SJCRH30 (cell line): ENCODE results near the gene ISG20L2. TPM values are rescaled to one million over a fixed set of nuclear protein-coding genes. Genes with fewer than 3 reads are reported as not detected.

Experiments
- DNase-seq, 2 experiments: peaks; one replicate each; pipeline ENCODE4 v3.0.0-alpha.2; 2015 to 2020
- H3K27ac ChIP-seq: fragments of 250-450 bp; sonication (Bioruptor Pico); 2 replicates; pipeline ENCODE4 v1.5.1; 2020; ENCODE audit warnings: mild to moderate bottlenecking, moderate library complexity
- H3K27me3 ChIP-seq: fragments of 250-450 bp; sonication (Bioruptor Pico); 2 replicates; pipeline ENCODE4 v1.5.1; 2020; ENCODE audit warnings: mild to moderate bottlenecking, moderate library complexity
- H3K36me3 ChIP-seq: fragments of 250-450 bp; sonication (Bioruptor Pico); 2 replicates; pipeline ENCODE4 v1.5.1; 2020; ENCODE audit warnings: mild to moderate bottlenecking, moderate library complexity
- H3K4me1 ChIP-seq: fragments of 250-450 bp; sonication (Bioruptor Pico); 2 replicates; pipeline ENCODE4 v1.5.1; 2020; ENCODE audit warnings: mild to moderate bottlenecking, moderate library complexity
- H3K4me3 ChIP-seq: fragments of 250-450 bp; sonication (Bioruptor Pico); 2 replicates; pipeline ENCODE4 v1.5.1; 2020; ENCODE audit warnings: mild to moderate bottlenecking, moderate library complexity
- H3K9me3 ChIP-seq: fragments of 250-450 bp; sonication (Bioruptor Pico); replicated peaks from 2 replicates; pipeline ENCODE4 v1.5.1; 2020; ENCODE audit warnings: mild to moderate bottlenecking, moderate library complexity
- total RNA-seq: library from RNA; depleted of rRNA; stranded (reverse); fragments of >200 nt; shearing (Covaris generic); gene quantifications from 2 replicates; pipeline ENCODE4 v1.2.3, GENCODE V29; 2014

Gene ISG20L2
- total RNA-seq, 1 experiment from 2014 or later: 33.7 TPM

DNA sequence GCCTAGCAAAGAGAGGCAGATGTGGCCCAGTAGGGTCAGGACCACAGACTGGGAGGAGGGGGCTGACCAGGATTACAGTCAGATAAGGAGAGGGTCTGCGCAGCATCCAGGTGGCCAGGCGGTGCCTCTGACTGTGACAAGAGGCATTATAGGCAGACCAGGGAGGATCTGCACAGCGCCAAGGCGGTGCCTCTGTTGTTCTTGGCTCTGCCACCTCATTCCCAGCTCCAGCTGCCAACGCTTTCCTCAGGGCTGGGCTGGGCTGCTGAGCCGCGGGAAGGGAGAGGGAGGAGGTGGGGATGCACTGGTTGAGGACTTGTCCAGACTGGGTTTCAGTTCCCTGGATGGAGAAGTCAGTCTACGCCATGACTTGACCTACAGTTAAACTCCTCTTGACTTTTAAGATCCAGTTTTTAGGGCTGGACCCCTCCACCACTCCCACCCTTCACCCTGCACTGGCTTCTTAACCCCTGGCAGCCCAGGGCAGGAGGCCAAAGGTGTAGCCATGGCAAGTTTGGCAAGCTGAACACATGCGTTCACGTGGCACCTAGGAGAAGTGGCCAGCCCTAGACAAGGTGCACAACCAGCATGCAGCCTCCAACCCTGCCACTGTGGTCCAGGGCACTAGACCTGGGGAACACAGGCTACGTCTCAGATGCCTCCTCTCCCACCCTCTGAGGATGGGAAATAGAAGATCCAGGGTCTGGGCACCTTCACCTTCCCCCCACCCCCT lies 18.6 kb downstream of the ISG20L2 start:
- Histone ChIP-seq H3K27ac (no peak overlapping the region), H3K4me1 (peaks cover 10% of the 10 kb centered on the region), H3K27me3 (peaks cover 2% of the 10 kb centered on the region; the same call in 1 of the 2 replicates), H3K9me3 (no peaks in the 10 kb centered on the region), H3K4me3 (no peak overlapping the region), H3K36me3 (no peaks in the 10 kb centered on the region)
- peak in 1 of 2 experiments; percentile 35 for DNase-seq

DNA sequence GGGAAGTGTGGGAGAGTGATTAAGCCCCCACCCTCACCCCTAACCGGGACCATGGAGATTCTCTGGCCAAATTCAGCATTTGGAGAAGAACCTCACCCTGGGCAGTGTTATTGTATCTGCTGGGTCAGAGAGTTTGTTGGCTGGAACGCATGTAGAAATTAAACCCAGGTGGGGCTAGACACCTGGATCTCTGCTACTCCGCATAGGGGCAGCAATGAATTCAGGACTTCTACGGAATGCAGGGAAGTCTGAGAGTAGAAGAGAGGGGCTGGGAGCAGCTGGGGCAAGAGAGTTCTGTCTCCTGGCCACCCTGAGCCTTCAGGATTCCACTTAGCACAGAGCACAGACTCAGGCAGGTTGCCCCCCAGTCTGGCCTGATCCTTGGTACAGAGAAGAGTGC lies 19.5 kb downstream of the ISG20L2 start:
- Histone ChIP-seq H3K9me3 (no peaks in the 10 kb centered on the region), H3K36me3 (no peaks in the 10 kb centered on the region), H3K4me1 (peaks cover 19% of the 10 kb centered on the region), H3K27ac (no peak overlapping the region), H3K27me3 (peaks cover 9% of the 10 kb centered on the region; the same call in 1 of the 2 replicates), H3K4me3 (no peak overlapping the region)
- no peak for DNase-seq

DNA sequence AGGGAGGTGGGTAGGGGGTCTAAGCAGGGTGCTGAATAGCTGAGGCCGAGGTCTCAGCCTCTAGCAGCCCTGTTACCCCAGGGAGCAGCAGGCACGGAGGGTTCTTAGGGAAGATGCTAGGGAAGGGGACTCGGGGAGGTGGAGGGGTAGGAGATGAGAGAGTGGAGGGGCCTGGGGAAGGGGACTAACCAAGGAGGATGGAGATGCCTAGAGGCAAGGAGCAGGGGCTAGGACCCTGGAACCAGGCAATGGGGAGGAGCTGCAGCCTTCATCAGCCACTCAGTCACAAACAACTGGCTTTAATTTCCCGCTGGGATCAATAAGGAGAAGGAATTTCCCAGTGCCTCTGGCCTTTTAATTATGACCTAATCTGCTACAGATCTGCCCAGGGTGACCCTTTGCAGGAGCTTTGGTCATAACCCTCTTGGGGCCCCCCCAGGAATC lies 20.3 kb downstream of the ISG20L2 start:
- Histone ChIP-seq H3K4me3 (no peak overlapping the region), H3K9me3 (no peaks in the 10 kb centered on the region), H3K4me1 (peaks cover 25% of the 10 kb centered on the region), H3K27me3 (peaks cover 17% of the 10 kb centered on the region), H3K27ac (no peak overlapping the region), H3K36me3 (no peaks in the 10 kb centered on the region)
- no peak for DNase-seq

DNA sequence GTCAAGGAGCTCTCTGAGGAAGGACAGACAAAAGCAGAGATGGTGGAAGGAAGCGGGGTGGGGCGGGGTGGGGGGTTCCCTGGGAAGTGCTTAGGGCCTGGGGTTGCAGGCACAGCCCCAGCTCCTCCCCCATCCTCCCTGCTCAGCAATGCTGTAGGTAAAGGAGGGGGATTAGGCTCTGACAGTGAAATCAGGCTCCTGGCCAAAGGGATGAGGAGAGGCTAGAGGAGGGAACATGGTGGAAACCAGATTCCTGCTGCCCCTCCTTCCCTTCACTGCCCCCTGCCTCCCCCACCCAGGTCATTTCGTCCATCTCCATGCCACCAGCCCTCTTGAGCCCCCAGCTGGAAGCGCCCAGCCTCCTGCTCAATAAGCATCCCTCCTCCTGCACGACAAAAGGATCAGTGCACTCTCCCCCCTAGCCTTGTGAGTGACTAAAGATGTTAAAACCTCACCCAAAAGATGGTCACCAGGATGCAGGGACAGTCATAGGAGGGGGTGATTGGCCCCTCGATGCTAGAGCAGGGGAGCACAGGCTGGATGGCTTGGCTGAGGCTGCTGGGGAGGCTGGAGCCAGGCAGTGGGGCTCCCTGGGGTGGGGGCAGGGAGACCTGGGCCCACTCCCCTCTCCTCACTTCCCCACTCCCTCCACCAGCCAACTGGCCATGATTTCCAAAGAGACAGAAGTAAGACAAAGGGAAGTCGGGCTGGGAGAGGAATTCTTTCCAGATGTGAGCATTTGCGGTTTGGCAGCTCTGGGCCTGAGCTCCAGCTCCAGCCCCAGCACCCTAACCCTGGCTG lies 20.9 kb downstream of the ISG20L2 start:
- Histone ChIP-seq H3K27ac (no peak overlapping the region), H3K36me3 (no peaks in the 10 kb centered on the region), H3K4me3 (no peak overlapping the region), H3K9me3 (no peaks in the 10 kb centered on the region), H3K4me1 (peaks cover 25% of the 10 kb centered on the region), H3K27me3 (peaks cover 18% of the 10 kb centered on the region)
- DNase-seq: no peak

- H3K4me1 ChIP-seq: peaks cover 25% of the 10 kb centered on the region
- H3K27me3 ChIP-seq: peaks cover 18% of the 10 kb centered on the region
- H3K36me3 ChIP-seq: no peaks in the 10 kb centered on the region
- DNase-seq: peak; percentile 36 to 48
- no peaks in the 10 kb centered on the region for H3K9me3 ChIP-seq
- H3K27ac ChIP-seq: no peak overlapping the region
- H3K4me3 ChIP-seq: peak overlapping the region; percentile 52
Observed at GRCh38 chr1:156706657-156707416, 21.7 kb downstream of the ISG20L2 start.

- H3K27ac ChIP-seq: no peak overlapping the region
Observed at GRCh38 chr1:156705918-156706656, 22.5 kb downstream of the ISG20L2 start.

DNA sequence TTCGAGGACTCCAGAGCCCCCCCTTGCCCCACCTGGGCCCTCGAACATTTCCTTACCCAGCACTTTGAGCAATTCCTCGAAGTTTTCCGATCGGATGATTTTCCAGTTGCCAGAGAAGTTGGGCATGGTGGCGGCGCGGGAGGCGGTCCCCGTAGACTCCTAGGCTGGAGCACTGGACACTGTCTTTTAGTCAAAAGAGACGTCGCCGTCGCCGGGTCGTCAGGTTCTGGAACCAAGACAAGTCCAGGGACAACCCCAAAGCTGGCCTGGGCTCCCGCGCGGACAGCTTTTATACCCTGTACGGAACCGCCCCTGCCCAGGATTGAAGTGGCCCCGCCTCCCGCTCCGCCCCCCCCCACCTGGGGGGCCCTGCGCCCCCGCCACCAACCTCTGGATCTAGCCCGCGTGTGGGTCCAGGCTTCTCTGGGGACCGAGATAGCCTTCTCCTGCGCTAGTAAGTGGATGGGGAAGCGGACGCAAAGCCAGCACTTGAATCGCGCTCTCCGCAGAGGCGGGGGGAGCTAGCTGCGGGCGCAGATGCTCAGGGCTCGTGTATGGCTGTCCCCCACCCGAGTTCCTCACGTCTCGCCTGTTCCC lies 23.1 kb downstream of the ISG20L2 start, which contains the start of gene CRABP2:
Gene CRABP2 (minus strand): TSS at position 263 of the 597 bp plus-strand sequence. CDS start 137 bp downstream, at position 126.
- Histone ChIP-seq H3K4me1 (peaks cover 25% of the 10 kb centered on the region), H3K4me3 (peak within 1 kb of the TSS; percentile 52), H3K9me3 (no peaks in the 10 kb centered on the region), H3K27ac (no peak within 1 kb of the TSS), H3K27me3 (peaks cover 18% of the 10 kb centered on the region), H3K36me3 (no peaks in the 10 kb centered on the region)
- DNase-seq: no peak

More at GRCh38 chr1:156705918-156706656, 22.5 kb downstream of the ISG20L2 start:
- peak; percentile 71 to 78 for DNase-seq
- no peaks in the 10 kb centered on the region for H3K36me3 ChIP-seq
- peaks cover 25% of the 10 kb centered on the region for H3K4me1 ChIP-seq
- H3K9me3 ChIP-seq: no peaks in the 10 kb centered on the region
- peaks cover 18% of the 10 kb centered on the region for H3K27me3 ChIP-seq
- peak overlapping the region; percentile 52 for H3K4me3 ChIP-seq

DNA sequence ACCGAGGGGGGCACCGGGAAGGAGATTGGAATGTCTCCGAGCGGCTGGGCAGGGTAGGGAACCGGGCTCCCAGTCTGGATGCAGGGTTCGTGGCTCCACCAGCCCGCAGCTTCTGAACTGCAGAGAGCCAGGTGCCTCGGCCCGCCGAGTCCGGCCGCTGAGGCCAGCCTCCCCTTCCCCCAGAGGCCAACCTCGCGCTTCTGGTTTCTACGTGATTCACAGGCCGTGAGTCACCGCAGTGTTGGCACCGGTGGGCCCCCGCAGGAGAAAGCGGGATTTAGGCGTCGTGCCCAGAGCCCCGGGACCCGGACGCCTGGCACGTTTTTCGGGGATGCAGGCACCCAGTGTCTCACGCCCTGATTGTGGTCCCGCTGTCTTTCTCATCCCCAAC lies 23.6 kb downstream of the ISG20L2 start:
- peak overlapping the region; percentile 52 for H3K4me3 ChIP-seq
- H3K4me1 ChIP-seq: peaks cover 23% of the 10 kb centered on the region
- no peaks in the 10 kb centered on the region for H3K36me3 ChIP-seq
- H3K9me3 ChIP-seq: no peaks in the 10 kb centered on the region
- H3K27me3 ChIP-seq: peaks cover 18% of the 10 kb centered on the region
- peak; percentile 35 to 37 for DNase-seq
- no peak overlapping the region for H3K27ac ChIP-seq

DNA sequence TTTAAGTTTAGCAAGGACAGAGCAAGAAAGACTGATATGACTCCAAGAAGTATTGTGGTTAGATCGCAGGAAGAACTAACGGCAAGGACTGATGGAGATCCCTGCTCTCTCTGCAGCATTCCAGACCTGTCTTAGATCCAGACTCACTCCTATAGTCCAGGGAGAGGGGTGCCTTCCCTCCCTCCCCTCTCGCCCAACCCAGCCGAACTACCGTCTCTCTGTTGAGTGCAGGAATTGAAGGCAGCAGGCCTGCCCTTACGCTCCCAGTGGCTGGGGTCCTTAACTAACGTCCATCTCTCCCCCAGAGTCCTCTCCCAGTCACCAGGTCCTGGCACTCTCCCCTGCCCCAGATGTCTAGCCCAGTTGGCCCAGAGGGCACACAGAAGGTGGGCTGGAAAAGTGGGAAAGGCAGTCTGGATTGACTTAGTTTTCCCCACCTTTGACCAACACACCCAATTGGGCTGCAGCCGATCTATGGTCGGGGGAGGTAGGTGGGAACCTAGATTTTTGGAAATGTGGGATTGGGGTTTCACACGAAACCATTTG lies 24.3 kb downstream of the ISG20L2 start:
- H3K9me3 ChIP-seq: no peaks in the 10 kb centered on the region
- no peak overlapping the region for H3K27ac ChIP-seq
- no peak for DNase-seq
- peaks cover 18% of the 10 kb centered on the region for H3K4me1 ChIP-seq
- no peak overlapping the region for H3K4me3 ChIP-seq
- peaks cover 18% of the 10 kb centered on the region for H3K27me3 ChIP-seq
- no peaks in the 10 kb centered on the region for H3K36me3 ChIP-seq

DNA sequence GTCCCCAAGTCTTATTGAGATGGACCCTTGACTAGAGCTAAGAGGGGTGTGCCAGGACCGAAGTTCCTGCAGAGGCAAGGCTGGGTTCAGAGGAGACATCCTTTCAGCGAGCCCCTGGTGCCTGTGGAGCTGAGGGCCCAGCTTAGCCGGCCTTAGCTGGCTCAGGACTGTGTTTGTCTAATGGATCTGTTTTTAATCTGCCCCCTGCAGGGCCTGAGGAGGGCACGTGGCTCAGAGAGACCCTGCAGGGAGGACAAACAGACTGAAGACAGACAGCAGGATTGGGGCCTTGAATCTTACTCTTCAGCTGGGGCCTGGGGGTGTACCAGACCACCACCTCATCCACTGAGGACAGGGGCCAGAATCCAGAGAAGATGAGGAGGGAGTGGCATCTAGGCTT lies 24.8 kb downstream of the ISG20L2 start:
- Histone ChIP-seq H3K36me3 (no peaks in the 10 kb centered on the region), H3K4me1 (peaks cover 18% of the 10 kb centered on the region), H3K27ac (no peak overlapping the region), H3K9me3 (no peaks in the 10 kb centered on the region), H3K4me3 (no peak overlapping the region), H3K27me3 (peaks cover 18% of the 10 kb centered on the region)
- peak; percentile 18 to 34 for DNase-seq

DNA sequence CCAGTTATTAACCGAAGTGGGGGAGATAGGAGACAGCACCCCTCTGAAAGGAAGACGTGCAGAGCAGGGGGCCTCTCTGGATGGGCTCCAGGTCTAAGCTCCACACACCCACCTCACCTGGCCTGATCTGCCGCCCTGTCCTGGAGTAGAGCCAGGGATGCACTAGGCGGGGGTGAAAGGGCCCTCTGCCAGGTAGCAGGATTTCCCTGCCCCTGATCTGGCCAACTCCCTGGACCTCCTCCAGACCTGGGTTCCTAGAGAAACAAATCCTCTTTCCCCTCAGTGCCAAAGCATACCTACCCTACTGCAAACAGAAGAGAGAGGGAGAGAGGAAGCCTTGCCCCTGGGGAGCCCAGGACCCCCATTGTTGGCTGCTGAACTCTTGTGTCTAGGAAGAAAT lies 25.2 kb downstream of the ISG20L2 start:
- peaks cover 18% of the 10 kb centered on the region for H3K4me1 ChIP-seq
- H3K27me3 ChIP-seq: peaks cover 18% of the 10 kb centered on the region
- no peak overlapping the region for H3K27ac ChIP-seq
- no peak for DNase-seq
- H3K36me3 ChIP-seq: no peaks in the 10 kb centered on the region
- H3K4me3 ChIP-seq: no peak overlapping the region
- no peaks in the 10 kb centered on the region for H3K9me3 ChIP-seq

DNA sequence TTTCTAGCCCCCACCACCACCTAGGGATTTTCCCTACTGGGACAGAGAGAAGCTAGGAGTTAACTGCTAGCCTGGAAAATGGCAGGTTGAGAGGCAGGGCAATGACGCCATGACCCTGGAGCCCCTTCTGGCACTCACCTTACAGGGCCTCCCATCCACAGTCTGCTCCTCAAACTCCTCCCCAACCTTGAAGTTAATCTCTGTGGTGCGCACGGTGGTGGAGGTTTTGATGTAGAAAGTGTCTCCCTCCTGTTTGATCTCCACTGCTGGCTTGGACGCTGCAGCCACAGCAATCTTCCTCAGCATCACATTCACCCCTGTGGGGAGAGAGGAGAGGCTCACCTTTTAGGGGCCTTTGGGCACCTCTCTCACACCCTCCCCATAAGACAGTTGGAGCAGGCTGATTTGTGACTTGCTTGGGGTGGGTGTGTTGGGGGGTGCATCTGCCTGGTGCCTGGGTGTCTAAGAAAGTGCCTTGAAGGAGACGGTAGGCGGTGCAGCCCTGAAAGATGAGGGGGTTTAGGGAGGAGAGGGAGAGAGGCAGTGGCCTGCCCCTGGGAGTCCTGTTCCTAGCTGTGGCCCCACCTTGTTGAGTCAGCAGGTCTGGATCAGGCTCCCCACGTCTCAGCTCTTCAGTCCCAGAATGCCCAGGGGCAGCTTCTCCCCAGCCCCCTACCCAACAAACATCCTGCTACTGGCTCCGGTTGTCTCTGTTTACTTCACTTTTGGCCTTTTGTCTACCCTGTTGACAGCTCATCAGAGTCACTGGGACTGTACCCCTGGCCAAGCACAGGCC lies 27.6 kb downstream of the ISG20L2 start:
- peaks cover 23% of the 10 kb centered on the region for H3K4me1 ChIP-seq
- H3K27ac ChIP-seq: no peak overlapping the region

DNA sequence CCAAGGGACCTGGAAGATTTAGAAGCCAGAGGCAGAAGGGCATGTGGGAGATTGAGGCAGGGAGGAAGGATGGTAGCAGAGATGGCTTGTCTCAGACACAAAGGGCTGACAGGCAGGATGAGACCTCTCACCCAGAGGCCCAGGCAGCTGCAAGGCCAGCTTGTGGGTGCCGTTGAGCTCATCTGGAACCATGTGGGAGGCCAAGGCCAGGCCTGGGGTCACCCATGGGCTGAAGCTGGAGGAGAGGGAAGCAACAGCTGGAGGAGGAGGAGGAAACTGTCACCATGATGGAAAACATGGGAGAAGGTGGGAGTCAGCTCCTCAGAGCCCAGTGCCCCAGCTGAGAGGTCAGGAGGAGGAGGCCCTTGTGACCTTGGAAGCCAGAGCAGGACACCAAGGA lies 29.6 kb downstream of the ISG20L2 start:
- H3K27me3 ChIP-seq: peaks cover 8% of the 10 kb centered on the region
- no peak for DNase-seq
- H3K4me3 ChIP-seq: no peak overlapping the region
- H3K36me3 ChIP-seq: no peaks in the 10 kb centered on the region
- peaks cover 11% of the 10 kb centered on the region for H3K4me1 ChIP-seq
- H3K27ac ChIP-seq: no peak overlapping the region
- no peaks in the 10 kb centered on the region for H3K9me3 ChIP-seq

More for the DNA sequence above, 27.6 kb downstream of the ISG20L2 start:
- H3K4me3 ChIP-seq: no peak overlapping the region
- H3K9me3 ChIP-seq: no peaks in the 10 kb centered on the region
- peaks cover 18% of the 10 kb centered on the region for H3K27me3 ChIP-seq
- no peak for DNase-seq
- H3K36me3 ChIP-seq: no peaks in the 10 kb centered on the region
